Epithelial cell of proximal tubule (primary cell): ENCODE measurements around the gene MORN1. TPM values are rescaled to one million over a fixed set of nuclear protein-coding genes. Genes with fewer than 3 reads are reported as not detected.

Experiments
- DNase-seq: peaks from one replicate; pipeline ENCODE4 v3.0.0-alpha.2; 2011; ENCODE audit warnings: low read depth
- H3K4me3 ChIP-seq: 2 replicates; pipeline ENCODE4 v1.5.1; 2011; ENCODE audit warnings: low read depth, mild to moderate bottlenecking, low read length
- total RNA-seq: library from RNA; depleted of rRNA; stranded (reverse); fragments of >200 nt; gene quantifications from 2 replicates; pipeline ENCODE4 v1.2.3, GENCODE V29; 2015
- TF ChIP-seq, protein P1 (sequence below): conservative IDR thresholded peaks from 2 replicates; pipeline ENCODE4 v1.5.1; 2012; ENCODE audit warnings: low read depth, mild to moderate bottlenecking, low read length

MORN1 gene
- total RNA-seq, 1 donor from 2014 or later, result 8.1 TPM

DNA sequence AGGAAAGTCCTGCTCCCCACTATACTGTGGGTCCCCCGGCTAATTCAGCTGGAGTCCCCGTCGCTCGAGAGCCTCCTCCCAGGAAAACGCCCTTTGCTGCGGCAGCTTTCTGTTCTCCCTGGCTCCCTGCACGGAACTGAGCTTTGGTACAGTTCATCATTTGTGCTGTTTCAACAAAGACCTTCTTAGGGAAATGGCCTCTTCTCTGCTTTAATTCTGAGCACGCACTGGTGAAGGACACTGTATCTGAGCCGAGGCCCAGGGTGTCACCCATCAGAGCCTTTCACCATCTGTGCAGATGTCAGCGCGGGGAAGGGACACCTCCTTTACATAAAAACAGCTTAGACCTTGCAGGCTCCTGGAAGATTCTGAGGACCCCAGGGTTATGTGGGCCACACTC, 34.5 kb upstream of the MORN1 start:
- no peak for DNase-seq
- TF ChIP-seq, protein P1, sequence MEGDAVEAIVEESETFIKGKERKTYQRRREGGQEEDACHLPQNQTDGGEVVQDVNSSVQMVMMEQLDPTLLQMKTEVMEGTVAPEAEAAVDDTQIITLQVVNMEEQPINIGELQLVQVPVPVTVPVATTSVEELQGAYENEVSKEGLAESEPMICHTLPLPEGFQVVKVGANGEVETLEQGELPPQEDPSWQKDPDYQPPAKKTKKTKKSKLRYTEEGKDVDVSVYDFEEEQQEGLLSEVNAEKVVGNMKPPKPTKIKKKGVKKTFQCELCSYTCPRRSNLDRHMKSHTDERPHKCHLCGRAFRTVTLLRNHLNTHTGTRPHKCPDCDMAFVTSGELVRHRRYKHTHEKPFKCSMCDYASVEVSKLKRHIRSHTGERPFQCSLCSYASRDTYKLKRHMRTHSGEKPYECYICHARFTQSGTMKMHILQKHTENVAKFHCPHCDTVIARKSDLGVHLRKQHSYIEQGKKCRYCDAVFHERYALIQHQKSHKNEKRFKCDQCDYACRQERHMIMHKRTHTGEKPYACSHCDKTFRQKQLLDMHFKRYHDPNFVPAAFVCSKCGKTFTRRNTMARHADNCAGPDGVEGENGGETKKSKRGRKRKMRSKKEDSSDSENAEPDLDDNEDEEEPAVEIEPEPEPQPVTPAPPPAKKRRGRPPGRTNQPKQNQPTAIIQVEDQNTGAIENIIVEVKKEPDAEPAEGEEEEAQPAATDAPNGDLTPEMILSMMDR, result no peak
- H3K4me3 ChIP-seq, result no peak overlapping the region

- TF ChIP-seq, protein P1, result no peak
- no peak overlapping the region for H3K4me3 ChIP-seq
These were observed 31.2 kb upstream of the MORN1 start for GRCh38 chr1:2422523-2422922.

DNA sequence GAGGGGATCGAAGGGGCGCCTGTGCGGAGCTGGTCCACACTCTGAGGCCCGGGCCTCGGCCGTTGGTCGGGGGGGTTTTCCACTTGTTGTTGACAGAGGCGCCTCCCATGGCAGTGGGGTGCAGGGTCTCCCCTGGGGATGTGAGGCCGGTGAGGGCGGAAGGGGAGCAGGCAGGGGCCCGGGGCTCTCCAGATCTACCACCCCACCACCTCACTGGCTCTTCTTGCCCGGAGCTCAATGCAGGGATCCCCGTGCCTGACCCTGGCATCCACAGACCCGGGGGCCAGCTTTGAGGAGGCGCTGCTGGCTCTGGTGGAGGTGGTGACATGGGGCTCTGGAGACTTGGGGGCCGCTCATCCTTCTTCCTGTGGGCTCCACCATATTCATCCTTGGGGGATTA, 28.1 kb upstream of the MORN1 start:
- no peak for DNase-seq
- H3K4me3 ChIP-seq, result no peak overlapping the region
- TF ChIP-seq, protein P1, result no peak

More at GRCh38 chr1:2422523-2422922, 31.2 kb upstream of the MORN1 start:
- DNase-seq, result no peak

GRCh38 chr1:2418791-2419320, 27.5 kb upstream of the MORN1 start:
- TF ChIP-seq, protein P1, result no peak
- no peak for DNase-seq
- no peak overlapping the region for H3K4me3 ChIP-seq

- H3K4me3 ChIP-seq, result no peak overlapping the region
- DNase-seq, result no peak
- TF ChIP-seq, protein P1, result no peak
These were observed 26.5 kb upstream of the MORN1 start for GRCh38 chr1:2417833-2418225.

- TF ChIP-seq, protein P1, result no peak
- DNase-seq, result no peak
- no peak overlapping the region for H3K4me3 ChIP-seq
These were observed 25.9 kb upstream of the MORN1 start for GRCh38 chr1:2417083-2417832.

DNA sequence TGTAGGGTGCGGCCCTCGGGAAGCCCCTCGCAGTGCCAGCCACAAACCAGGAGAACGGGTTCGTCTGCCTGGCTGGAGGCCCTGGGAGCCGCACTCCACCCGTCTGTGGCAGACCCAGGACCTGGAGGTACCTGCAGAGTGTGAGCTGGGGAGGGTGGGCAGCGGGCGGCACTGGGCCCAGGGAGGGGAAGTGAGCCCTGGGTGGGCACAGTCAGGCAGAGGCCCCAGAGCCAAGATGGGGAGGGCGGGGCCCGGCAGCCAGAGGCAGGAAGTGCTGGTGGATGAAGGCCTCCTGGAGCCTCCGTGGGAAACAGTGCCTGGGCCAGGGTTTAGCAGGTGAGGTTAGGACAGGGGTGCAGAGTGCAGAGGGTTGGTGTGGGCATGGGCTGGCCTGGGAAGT, 25.0 kb upstream of the MORN1 start:
- TF ChIP-seq, protein P1, result no peak
- no peak overlapping the region for H3K4me3 ChIP-seq
- DNase-seq, result no peak
